A549 (cell line): Measurements from ENCODE around the gene DHRS7B. TPM values are rescaled to one million over a fixed set of nuclear protein-coding genes. Genes with fewer than 3 reads are reported as not detected.
"Not testable (repeated sequence)": the region's sequence is repeated elsewhere in the genome, so short reads cannot be mapped to it uniquely, and the experiment has no call there.

Experiments
- ATAC-seq, 2 experiments: fragments of 200-7000 bp in 1 of 2; fragments of >200 bp in 1 of 2; cut with Nextera tagmentation in 1 of 2; cut with Tn5 transposase in 1 of 2; 3 replicates each; pipeline versions ENCODE4 v1.8.0 to v1.9.1; 2018 to 2020; ENCODE audit warnings: mild to moderate bottlenecking in 1 of 2, moderate library complexity in 1 of 2
- CTCF ChIA-PET: fragments of 300-600 bp; sonication (Branson Sonifier 250); formaldehyde crosslinking; extraction: SDS; loops from one replicate; lab custom pipeline; 2021; ENCODE audit warnings: antibody characterized with exemption, inconsistent platforms; lab: Yijun Ruan, JAX
- POLR2A ChIA-PET: fragments of 350-600 bp; formaldehyde crosslinking; extraction: SDS; loops from one replicate; lab custom pipeline; 2021; ENCODE audit warnings: antibody characterized with exemption, inconsistent platforms; lab: Yijun Ruan, JAX
- DNase-seq, 2 experiments: peaks; one replicate each; pipeline versions ENCODE4 v3.0.0 to v3.0.0-alpha.2; 2011 to 2016; ENCODE audit warnings: low read depth in 1 of 2, low spot score in 1 of 2
- FAIRE-seq: peaks from 2 replicates; lab custom pipeline; 2011; peaks lifted over from hg19 to GRCh38; lab: Jason Lieb, UNC
- H3K27ac ChIP-seq, 2 experiments: fragments of >200 bp; sonication (Bioruptor Twin); formaldehyde crosslinking; 3 replicates each; pipeline ENCODE4 v1.5.1; 2016 to 2017
- H3K4me1 ChIP-seq: fragments of >200 bp; sonication (Bioruptor Twin); formaldehyde crosslinking; 3 replicates; pipeline ENCODE4 v1.6.1; 2016
- H3K4me2 ChIP-seq: fragments of >200 bp; sonication (Bioruptor Twin); formaldehyde crosslinking; 3 replicates; pipeline ENCODE4 v1.6.1; 2016
- H3K4me3 ChIP-seq: fragments of >200 bp; sonication (Bioruptor Twin); formaldehyde crosslinking; 3 replicates; pipeline ENCODE4 v1.5.1; 2016
- H3K9me3 ChIP-seq: fragments of >200 bp; sonication (Bioruptor Twin); formaldehyde crosslinking; 3 replicates; pipeline ENCODE4 v1.6.1; 2016
- CEBPB ChIP-seq, 2 experiments: fragments of >200 bp in 1 of 2; sonication (Bioruptor Twin) in 1 of 2; formaldehyde crosslinking in 1 of 2; IDR thresholded peaks; 2 replicates each; pipeline ENCODE4 v1.6.1; 2012 to 2016
- FOXS1 ChIP-seq: fragments of 250-450 bp; sonication (Bioruptor Pico); IDR thresholded peaks from 2 replicates; pipeline ENCODE4 v1.5.0; 2020; ENCODE audit warnings: mild to moderate bottlenecking, moderate library complexity
- HDAC2 ChIP-seq: fragments of 200-600 bp; sonication (generic); IDR thresholded peaks from 2 replicates; pipeline ENCODE4 v1.6.1; 2016
- HOXA7 ChIP-seq: fragments of 250-450 bp; sonication (Bioruptor Pico); IDR thresholded peaks from 2 replicates; pipeline ENCODE4 v1.5.0; 2020; ENCODE audit warnings: mild to moderate bottlenecking, moderate library complexity
- HOXB5 ChIP-seq: fragments of 250-450 bp; sonication (Bioruptor Pico); IDR thresholded peaks from 2 replicates; pipeline ENCODE4 v1.5.0; 2020; ENCODE audit warnings: mild to moderate bottlenecking, moderate library complexity
- KDM1A ChIP-seq: fragments of 200-600 bp; sonication (generic); IDR thresholded peaks from 2 replicates; pipeline ENCODE4 v1.6.1; 2016; ENCODE audit warnings: low read depth, mild to moderate bottlenecking
- MAZ ChIP-seq: fragments of 150-350 bp; IDR thresholded peaks from 2 replicates; pipeline ENCODE4 v1.6.1; 2014; ENCODE audit warnings: antibody characterized with exemption, low read depth, low read length, borderline replicate concordance
- MYC ChIP-seq: IDR thresholded peaks from 2 replicates; pipeline ENCODE4 v1.6.1; 2012; ENCODE audit warnings: mild to moderate bottlenecking, inconsistent platforms, low read length, improper control_type of control experiment, borderline replicate concordance
- NR3C1 ChIP-seq: fragments of >200 bp; sonication (Bioruptor Twin); formaldehyde crosslinking; IDR thresholded peaks from 3 replicates; pipeline ENCODE4 v1.6.1; 2017
- RAD21 ChIP-seq, 2 experiments: fragments of >200 bp in 1 of 2; sonication (Bioruptor Twin) in 1 of 2; formaldehyde crosslinking in 1 of 2; IDR thresholded peaks in 1 of 2; conservative IDR thresholded peaks in 1 of 2; 2 replicates in 1 of 2; 3 replicates in 1 of 2; pipeline ENCODE4 v1.6.1; 2012 to 2018; ENCODE audit warnings: inconsistent platforms in 1 of 2
- RCOR1 ChIP-seq: fragments of 150-350 bp; IDR thresholded peaks from 2 replicates; pipeline ENCODE4 v1.6.1; 2014; ENCODE audit warnings: antibody characterized with exemption, low read length, low read depth
- RNF2 ChIP-seq: fragments of 200-600 bp; sonication (generic); IDR thresholded peaks from 2 replicates; pipeline ENCODE4 v1.6.1; 2016; ENCODE audit warnings: low read depth, mild to moderate bottlenecking, antibody characterized with exemption, moderate library complexity, borderline replicate concordance
- SMC3 ChIP-seq: fragments of >200 bp; sonication (Bioruptor Twin); formaldehyde crosslinking; IDR thresholded peaks from 3 replicates; pipeline ENCODE4 v1.6.1; 2018; ENCODE audit warnings: inconsistent platforms
- ZC3H11A ChIP-seq: fragments of 450-650 bp; IDR thresholded peaks from 2 replicates; pipeline ENCODE4 v1.6.1; 2014; ENCODE audit warnings: antibody characterized with exemption, mild to moderate bottlenecking
- WGBS: methylation state at CpG from one replicate; pipeline ENCODE4 v1.1.6; 2017; ENCODE audit errors: missing lambda C conversion rate; 5-methylcytosine and 5-hydroxymethylcytosine counted together
- polyA plus RNA-seq, 4 experiments: library from polyadenylated mRNA; depleted of rRNA in 3 of 4; stranded (reverse); fragments of >200 nt; fragmentation: RNase III in 1 of 4; extraction: RNeasy Plus Mini Kit Qiagen cat#74134 plus additional on column Dnase treatment in 1 of 4; gene quantifications; 2 replicates in 3 of 4; 3 replicates in 1 of 4; pipeline ENCODE4 v1.2.3, GENCODE V29; 2011 to 2017
- TF ChIP-seq, protein P1 (sequence below): fragments of 150-350 bp; IDR thresholded peaks from 2 replicates; pipeline ENCODE4 v1.6.1; 2014; ENCODE audit warnings: low read depth, mild to moderate bottlenecking, low read length
- TF ChIP-seq, protein P2 (sequence below): IDR thresholded peaks from 2 replicates; pipeline ENCODE4 v1.6.1; 2012
- TF ChIP-seq, protein P3 (sequence below): fragments of >200 bp; sonication (Bioruptor Twin); formaldehyde crosslinking; IDR thresholded peaks from 3 replicates; pipeline ENCODE4 v1.5.1; 2016

Gene DHRS7B
- polyA plus RNA-seq, 2 of the 4 experiments (the other 2 are of a cell fraction) = 23.6 to 25.4 TPM

DNA sequence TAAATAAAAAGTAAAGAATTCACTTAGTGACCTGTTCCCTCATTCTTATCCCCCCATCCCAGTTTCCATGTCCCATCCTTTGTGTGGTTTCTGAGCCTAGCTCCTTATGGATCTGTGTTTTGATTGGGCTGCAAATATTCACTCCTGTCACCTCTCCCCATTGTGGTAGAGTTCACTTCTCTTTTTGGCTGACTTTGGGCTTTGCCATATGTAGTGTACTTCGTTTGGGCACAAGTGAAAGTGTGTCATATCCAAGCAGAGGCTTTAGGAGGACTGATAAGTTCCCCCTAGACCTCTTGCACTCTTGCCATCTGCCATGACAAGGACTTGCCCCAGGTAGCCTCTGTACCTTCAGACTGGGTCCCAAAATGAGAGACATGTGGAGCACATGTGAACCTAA is 13.0 kb upstream of the DHRS7B start:
- CTCF ChIA-PET = interaction anchor here (1.3 kb wide), 2 partner anchors 10 to 398 kb away, joined by 3 to 4 read pairs; no protein-coding TSS in a partner anchor
- 16% methylated on average over 1 of the region's 1 CpG for WGBS
- ATAC-seq = no peak

DNA sequence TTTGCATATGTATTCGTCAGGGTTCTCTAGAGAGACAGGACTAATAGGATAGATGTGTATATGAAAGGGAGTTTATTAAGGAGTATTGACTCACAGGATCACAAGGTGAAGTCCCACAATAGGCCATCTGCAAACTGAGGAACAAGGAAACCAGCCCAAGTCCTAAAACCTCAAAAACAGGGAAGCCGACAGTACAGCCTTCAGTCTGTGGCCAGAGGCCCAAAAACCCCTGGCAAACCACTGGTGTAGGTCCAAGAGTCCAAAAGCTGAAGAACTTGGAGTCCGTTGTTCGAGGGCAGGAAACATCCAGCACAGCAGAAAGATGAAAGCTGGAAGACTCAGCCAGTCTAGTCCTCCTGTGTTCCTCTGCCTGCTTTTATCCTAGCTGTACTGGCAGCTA is 12.0 kb upstream of the DHRS7B start:
- H3K4me2 ChIP-seq, ATAC-seq, CTCF ChIA-PET, H3K27ac ChIP-seq, POLR2A ChIA-PET, H3K4me1 ChIP-seq, FAIRE-seq, DNase-seq, H3K9me3 ChIP-seq, H3K4me3 ChIP-seq: not testable (repeated sequence)
- WGBS = 58% methylated on average over 4 of the region's 4 CpGs

More for the DNA sequence above, 13.0 kb upstream of the DHRS7B start:
- FAIRE-seq (no peak), DNase-seq (no peak)
- Histone ChIP-seq H3K27ac (no peak overlapping the region), H3K4me1 (no peaks in the 10 kb centered on the region), H3K4me2 (no peak overlapping the region), H3K9me3 (no peaks in the 10 kb centered on the region), H3K4me3 (no peak overlapping the region)
- TF ChIP-seq RNF2 (no peak), FOXS1 (no peak), RCOR1 (no peak), HDAC2 (no peak), NR3C1 (no peak), CEBPB (IDR thresholded peaks at IDR 0.05) (no peak)
- TF ChIP-seq, protein P1, sequence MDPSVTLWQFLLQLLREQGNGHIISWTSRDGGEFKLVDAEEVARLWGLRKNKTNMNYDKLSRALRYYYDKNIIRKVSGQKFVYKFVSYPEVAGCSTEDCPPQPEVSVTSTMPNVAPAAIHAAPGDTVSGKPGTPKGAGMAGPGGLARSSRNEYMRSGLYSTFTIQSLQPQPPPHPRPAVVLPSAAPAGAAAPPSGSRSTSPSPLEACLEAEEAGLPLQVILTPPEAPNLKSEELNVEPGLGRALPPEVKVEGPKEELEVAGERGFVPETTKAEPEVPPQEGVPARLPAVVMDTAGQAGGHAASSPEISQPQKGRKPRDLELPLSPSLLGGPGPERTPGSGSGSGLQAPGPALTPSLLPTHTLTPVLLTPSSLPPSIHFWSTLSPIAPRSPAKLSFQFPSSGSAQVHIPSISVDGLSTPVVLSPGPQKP = no peak
- POLR2A ChIA-PET = no interaction called here

DNA sequence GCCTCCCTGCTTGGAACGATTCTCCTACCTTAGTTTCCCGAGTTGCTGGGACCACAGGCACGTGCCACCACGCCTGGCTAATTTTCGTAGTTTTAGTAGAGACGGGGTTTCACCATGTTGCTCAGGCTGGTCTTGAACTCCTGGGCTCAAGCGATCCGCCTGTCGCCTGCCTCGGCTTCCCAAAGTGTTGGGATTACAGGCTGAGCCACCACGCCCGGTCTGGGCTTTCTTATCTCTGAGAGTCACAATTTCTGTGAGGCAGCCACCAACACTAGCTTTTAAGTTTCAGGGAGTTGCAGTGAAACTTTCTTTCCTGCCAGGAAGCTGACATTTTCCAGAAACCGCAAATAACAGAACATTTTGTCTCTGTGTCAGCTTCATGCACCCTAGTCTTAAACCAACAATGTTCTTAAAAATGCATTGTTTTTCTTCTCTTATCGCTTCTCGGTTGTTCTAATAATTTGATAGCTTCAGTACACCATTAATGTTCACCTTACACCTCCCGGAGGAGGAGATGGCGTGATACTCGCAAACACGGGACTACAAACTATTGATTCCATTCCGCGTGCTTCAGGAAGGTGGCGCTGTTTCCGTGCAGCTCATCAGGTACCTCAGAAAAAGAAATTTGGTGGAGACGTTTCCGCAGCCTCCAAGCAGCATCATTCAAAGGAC is 7.4 kb upstream of the DHRS7B start:
- no peak for TF ChIP-seq HOXA7 (CRISPR knock-in tag)
- TF ChIP-seq RAD21 (conservative IDR thresholded peaks at IDR 0.05 in 1 of 2, IDR thresholded peaks at IDR 0.05 in 1 of 2) = peak; percentile 78 to 88
- peak; percentile 76 for TF ChIP-seq SMC3
- peak; percentile 61; the same call in 1 of the 2 replicates for TF ChIP-seq MYC
- TF ChIP-seq MAZ = no peak
- TF ChIP-seq HOXB5 (CRISPR knock-in tag) = no peak
- TF ChIP-seq ZC3H11A = no peak
- TF ChIP-seq, protein P2, sequence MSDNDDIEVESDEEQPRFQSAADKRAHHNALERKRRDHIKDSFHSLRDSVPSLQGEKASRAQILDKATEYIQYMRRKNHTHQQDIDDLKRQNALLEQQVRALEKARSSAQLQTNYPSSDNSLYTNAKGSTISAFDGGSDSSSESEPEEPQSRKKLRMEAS = 0 out of 2 replicates have a peak, but pooled peaks have one; percentile 48
- no peak for TF ChIP-seq KDM1A
- TF ChIP-seq, protein P3, sequence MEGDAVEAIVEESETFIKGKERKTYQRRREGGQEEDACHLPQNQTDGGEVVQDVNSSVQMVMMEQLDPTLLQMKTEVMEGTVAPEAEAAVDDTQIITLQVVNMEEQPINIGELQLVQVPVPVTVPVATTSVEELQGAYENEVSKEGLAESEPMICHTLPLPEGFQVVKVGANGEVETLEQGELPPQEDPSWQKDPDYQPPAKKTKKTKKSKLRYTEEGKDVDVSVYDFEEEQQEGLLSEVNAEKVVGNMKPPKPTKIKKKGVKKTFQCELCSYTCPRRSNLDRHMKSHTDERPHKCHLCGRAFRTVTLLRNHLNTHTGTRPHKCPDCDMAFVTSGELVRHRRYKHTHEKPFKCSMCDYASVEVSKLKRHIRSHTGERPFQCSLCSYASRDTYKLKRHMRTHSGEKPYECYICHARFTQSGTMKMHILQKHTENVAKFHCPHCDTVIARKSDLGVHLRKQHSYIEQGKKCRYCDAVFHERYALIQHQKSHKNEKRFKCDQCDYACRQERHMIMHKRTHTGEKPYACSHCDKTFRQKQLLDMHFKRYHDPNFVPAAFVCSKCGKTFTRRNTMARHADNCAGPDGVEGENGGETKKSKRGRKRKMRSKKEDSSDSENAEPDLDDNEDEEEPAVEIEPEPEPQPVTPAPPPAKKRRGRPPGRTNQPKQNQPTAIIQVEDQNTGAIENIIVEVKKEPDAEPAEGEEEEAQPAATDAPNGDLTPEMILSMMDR = peak; percentile 95
- H3K4me1 ChIP-seq = no peaks in the 10 kb centered on the region
- POLR2A ChIA-PET = interaction anchor here (0.6 to 2.2 kb wide), 5 partner anchors 10 to 195 kb away, joined by 3 to 9 read pairs (median 7); partner anchors contain the start of gene USP22
- no peak overlapping the region for H3K27ac ChIP-seq
- peak overlapping the region; percentile 23; the same call in 1 of the 3 replicates for H3K4me3 ChIP-seq
- H3K9me3 ChIP-seq = no peaks in the 10 kb centered on the region
- CTCF ChIA-PET = interaction anchor here (0.5 to 5.6 kb wide), 62 partner anchors 9 to 490 kb away, joined by 3 to 58 read pairs (median 4); partner anchors contain the start of genes DHRS7B, NATD1 and USP22
- DNase-seq = peak; percentile 82 to 86
- 23% methylated on average over 25 of the region's 25 CpGs for WGBS
- H3K4me2 ChIP-seq = peak overlapping the region; percentile 74
- FAIRE-seq = peak; percentile 98
- peak; percentile 86 to 92 for ATAC-seq
